HG02943 (cell line): ENCODE results near the gene DNAJC9.
"Not testable (repeated sequence)": the region's sequence is repeated elsewhere in the genome, so short reads cannot be mapped to it uniquely, and the experiment has no call there.

Experiments
- ATAC-seq: cut with Tn5 transposase; IDR thresholded peaks from one replicate; pipeline ENCODE4 v1.9.1; 2021; ENCODE audit warnings: mild to moderate bottlenecking, low read depth, moderate library complexity; ENCODE audit not compliant: unreplicated experiment

Gene DNAJC9, protein sequence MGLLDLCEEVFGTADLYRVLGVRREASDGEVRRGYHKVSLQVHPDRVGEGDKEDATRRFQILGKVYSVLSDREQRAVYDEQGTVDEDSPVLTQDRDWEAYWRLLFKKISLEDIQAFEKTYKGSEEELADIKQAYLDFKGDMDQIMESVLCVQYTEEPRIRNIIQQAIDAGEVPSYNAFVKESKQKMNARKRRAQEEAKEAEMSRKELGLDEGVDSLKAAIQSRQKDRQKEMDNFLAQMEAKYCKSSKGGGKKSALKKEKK

GRCh38 chr10:73246646-73247508 is at the start of gene DNAJC9:
TSS of gene DNAJC9 (minus strand) at chr10:73247255. CDS start at chr10:73247189, 66 bp downstream.
- peak; percentile 72 for ATAC-seq

- ATAC-seq, result no peak
Observed at GRCh38 chr10:73293461-73293860, 46.4 kb upstream of the DNAJC9 start.

- ATAC-seq, result no peak
Observed at GRCh38 chr10:73289958-73290357, 42.9 kb upstream of the DNAJC9 start.

DNA sequence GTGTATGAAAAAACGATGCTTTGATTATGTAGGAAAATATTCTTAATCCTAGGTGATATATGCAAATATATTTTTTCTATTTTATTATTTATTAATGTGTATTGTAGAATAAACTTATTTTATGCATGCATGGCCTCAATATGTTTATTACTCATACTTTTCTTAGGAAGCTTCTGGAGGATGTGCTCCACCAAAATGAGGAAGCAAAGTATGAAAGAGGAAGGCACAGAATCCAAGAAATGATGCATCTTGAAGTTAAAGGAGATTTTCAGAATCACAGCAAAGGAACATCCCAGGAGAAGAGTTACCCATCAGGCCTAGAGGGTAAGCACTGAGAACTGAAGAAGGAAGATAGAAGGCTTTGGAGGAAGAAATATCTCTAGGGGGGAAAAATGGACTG is 40.4 kb upstream of the DNAJC9 start:
- ATAC-seq, result no peak

DNA sequence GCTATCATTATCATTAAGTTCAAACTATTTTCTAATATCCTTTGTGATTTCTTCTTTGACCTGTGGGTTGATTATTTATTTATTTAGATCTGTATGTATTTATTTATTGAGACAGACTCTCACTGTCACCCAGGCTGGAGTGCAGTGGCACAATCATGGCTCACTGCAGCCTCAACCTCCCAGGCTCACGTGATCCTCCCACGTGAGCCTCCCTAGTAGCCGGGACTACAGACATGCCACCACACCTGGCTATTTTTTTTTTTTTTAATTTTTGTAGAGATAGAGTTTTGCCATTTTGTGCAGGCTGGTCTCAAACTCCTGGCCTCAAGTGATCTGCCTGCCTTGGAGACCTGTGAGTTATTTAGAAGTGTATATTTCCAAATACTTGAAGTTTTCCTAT is 34.0 kb upstream of the DNAJC9 start:
- no peak for ATAC-seq

DNA sequence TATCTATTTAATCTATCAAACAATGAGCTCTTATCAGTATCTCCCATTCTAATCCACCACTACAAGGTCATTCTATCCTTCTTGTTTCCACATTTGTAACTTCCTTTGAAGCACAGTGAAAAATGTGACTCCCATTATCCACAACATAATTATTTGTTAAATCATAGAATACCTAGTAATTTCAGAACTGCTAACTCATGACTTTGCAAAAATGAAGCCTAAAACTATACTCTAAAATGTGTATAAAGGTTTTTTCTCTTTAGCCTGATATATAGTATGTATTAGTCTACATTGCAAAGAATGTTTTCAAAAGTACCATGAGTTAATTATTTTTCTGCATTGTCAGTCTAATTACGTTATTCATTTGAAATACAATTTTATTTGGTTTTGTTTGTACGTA is 17.4 kb upstream of the DNAJC9 start:
- no peak for ATAC-seq

DNA sequence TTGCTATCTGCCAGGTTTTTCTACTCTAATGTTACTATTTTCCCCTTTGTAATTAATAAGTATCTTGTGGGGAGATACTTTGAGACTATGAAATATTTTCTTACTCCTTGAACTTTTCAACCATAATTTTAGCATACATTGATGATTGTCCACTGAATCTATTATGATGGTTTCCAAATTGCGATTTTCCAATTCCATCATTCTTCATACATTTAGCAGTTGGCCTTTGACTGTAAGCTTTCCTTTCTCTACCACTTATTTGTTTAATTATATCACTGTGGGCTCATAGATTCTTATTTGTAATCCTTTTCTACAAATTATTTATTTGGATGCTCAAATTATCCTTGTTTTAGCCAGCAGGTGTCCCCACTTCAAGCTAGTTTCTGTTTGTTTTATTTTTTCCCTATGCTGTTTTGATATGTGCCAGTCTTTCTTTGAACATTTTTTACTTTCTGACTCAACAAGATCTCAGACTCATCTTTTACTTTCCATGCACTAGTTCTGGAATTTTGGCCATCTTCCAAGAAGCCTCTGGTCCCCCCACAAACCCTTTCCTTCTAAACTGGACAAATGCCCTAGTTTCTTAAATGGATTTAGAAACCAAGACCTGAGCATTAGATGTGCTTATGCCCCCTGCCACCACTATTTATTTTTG is 16.8 kb upstream of the DNAJC9 start:
- ATAC-seq, result no peak

DNA sequence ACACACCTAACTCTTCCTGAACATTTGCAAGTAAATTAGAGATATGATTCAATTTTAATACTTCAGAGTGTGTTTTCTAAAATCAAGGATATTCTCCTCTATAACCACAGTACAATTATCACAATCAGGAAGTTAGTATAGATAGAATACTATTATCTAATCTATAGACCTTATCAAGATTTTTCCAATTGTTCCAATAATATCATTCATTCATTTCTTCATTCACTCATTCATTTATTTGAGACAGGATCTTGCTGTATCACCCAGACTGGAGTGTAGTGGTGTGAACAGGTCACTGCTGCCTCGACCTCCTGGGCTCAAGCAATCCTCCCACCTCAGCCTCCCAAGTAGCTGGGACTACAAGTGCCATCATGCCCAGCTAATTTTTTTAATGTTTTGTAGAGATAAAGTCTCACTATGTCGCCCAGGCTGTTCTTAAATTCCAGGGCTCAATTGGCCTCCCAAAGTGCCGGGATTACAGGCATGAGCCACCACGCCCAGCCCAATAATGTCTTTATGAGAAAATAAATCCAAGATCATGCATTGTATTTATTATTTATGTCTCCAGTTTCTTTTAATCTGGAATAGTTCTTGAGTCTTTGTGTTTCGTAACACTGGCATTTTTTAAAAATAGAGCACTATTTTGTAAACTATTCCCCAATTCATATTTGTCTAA is 16.0 kb upstream of the DNAJC9 start:
- ATAC-seq, result no peak

DNA sequence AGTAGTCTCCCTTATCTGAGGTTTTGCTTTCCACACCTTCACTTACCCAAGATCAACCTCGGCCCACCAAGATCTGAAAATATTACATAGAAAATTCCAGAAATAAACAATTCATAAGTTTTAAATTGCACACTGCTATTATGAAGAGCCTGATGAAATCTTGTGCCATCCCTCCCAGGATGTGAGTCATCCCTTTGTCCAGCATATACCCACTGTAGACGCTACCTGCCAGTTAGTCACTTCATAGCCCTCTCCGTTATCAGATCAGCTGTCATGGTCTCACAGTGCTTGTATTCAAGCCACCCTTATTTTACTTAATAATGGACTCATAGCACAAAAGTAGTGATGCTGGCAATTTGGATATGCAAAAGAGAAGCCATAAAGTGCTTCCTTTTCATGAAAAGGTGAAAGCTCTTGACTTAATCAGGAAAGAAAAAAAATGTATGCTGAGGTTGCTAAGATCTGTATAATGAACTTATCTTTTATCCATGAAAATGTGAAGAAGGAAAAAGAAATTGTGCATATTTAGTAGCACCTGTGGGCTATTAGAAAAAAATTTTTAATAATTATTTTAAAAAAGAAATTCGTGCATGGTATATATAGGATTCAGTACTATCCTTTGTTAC is 15.2 kb upstream of the DNAJC9 start:
- ATAC-seq, result no peak

- ATAC-seq, result no peak
Observed at GRCh38 chr10:73261362-73261995, 14.4 kb upstream of the DNAJC9 start.

GRCh38 chr10:73258612-73259011 is 11.6 kb upstream of the DNAJC9 start:
- ATAC-seq, result not testable (repeated sequence)

GRCh38 chr10:73253225-73253555 is 6.1 kb upstream of the DNAJC9 start:
- peak; percentile 19 for ATAC-seq

DNA sequence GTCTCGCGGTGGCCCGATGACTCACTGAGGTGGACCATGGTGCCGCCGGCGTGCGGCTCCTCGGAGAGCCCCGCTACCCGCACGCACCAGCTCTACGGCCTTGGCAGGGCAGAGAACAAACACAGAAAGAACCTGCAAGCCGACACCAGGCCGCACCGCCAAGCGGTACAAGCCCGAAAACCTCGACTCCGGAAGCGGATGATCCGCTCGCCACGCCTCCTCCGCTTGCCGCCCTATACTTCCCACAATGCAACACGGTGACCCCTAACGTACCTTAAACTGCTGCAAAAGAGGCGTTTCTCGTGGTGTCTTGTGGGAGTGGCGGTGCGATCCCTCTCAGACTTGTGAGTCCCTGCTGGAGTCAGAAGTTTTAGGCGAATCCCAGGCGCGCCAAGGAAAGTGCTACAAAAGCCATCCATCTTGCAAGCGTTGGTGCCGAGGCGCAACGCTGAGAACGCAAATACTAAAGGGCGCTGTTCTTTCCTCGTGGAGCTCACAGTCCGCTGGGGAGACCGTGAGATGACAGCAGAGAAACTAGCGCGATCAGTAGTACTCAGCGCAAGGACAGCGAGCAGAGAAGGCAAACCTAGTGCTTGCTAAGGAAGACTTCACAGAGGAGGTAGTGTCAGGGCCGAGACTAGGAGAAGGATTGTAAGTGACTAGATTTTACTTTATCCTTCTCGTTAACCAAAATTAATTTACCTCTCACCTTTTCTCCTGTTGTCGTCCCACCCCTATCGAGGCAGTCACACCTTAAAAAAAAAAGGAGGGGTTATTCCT is 5.6 kb upstream of the DNAJC9 start, which contains the start of gene MRPS16:
TSS of gene MRPS16 (minus strand) at position 200 of the 780 bp plus-strand sequence. CDS start at position 38, 162 bp downstream.
- peak; percentile 65 for ATAC-seq

DNA sequence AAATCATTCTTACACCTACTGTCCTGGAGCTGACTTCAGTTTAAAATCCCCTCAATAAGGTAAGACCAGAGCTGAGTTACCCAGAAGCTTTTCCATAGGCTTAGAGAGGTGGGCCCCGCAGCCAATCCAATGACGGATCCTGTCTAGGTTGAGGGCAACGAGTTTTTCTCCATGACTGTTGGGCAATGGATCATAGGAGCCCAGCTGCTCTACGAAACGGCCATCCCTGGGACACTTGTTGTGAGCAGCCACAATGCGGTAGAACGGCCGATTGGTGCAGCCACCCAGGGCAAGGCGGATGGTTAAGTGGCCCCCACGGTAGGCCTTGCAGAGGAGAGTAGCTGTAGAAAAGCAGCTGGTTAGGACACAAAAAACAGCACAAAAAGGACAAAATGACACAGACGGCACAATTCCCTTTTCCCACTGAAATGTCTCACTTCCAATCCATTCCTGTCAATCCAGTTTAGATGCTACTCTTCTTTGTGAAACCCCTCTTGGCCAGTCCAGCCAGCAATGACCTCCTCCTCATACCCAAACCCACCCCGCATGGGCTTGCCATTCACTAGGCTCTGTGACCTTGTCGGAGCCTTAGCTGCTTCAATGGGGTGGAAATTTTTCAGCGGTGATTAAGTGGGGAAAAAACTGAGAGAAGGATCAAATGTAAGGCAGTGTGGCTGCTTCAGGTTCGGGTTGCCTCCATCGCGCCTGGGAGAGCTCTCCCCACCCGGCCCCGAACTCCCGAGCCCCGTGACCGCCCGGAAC is 4.8 kb upstream of the DNAJC9 start:
- no peak for ATAC-seq

GRCh38 chr10:73248259-73248724 is 1.2 kb upstream of the DNAJC9 start:
- ATAC-seq, result no peak

- no peak for ATAC-seq
Observed at GRCh38 chr10:73247509-73248258, 629 bp upstream of the DNAJC9 start.

DNA sequence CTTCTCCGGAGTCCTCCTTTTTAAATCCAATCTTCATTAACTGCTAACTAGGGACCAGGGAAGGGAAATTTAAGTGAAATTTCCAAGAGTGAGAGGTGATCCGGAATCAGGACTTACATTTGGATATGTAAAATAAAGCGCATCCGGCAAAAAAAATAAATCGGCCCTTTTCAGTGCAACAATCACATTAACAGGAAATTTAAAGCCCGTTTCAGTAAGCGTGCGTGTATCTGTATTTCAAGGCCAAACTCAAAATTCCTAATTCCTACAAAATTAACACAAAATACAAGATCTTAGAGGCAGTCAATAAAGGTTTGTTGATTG is 771 bp downstream of the DNAJC9 start:
- no peak for ATAC-seq
